NK-92 (cell line): ENCODE results near the gene KLRF2.

Experiments used
- DNase-seq: peaks from one replicate; lab custom pipeline; 2025; ENCODE audit not compliant: unreplicated experiment; lab: John Stamatoyannopoulos, UW

KLRF2 gene

GRCh38 chr12:9883175-9883574 lies 1.9 kb downstream of the KLRF2 start:
- no peak for DNase-seq

GRCh38 chr12:9888665-9889273 lies 7.5 kb downstream of the KLRF2 start:
- DNase-seq, result no peak

- no peak for DNase-seq
Measured at GRCh38 chr12:9895215-9895971, 14.1 kb downstream of the KLRF2 start.

GRCh38 chr12:9897535-9897934 lies 16.2 kb downstream of the KLRF2 start:
- DNase-seq, result no peak

GRCh38 chr12:9899209-9899608 lies 17.9 kb downstream of the KLRF2 start:
- DNase-seq, result no peak

- DNase-seq, result no peak
Measured at GRCh38 chr12:9900930-9901329, 19.6 kb downstream of the KLRF2 start.

GRCh38 chr12:9902539-9903228 lies 21.4 kb downstream of the KLRF2 start:
- DNase-seq, result no peak

GRCh38 chr12:9906873-9907272 lies 25.6 kb downstream of the KLRF2 start:
- no peak for DNase-seq

- no peak for DNase-seq
Measured at GRCh38 chr12:9907769-9908168, 26.5 kb downstream of the KLRF2 start.

GRCh38 chr12:9908350-9908749 lies 27.1 kb downstream of the KLRF2 start:
- no peak for DNase-seq

GRCh38 chr12:9909724-9910123 lies 28.4 kb downstream of the KLRF2 start:
- no peak for DNase-seq

GRCh38 chr12:9910716-9911421 lies 29.6 kb downstream of the KLRF2 start:
- DNase-seq, result no peak

- DNase-seq, result no peak
Measured at GRCh38 chr12:9911708-9912107, 30.4 kb downstream of the KLRF2 start.

GRCh38 chr12:9919443-9919842 lies 38.2 kb downstream of the KLRF2 start:
- DNase-seq, result no peak

GRCh38 chr12:9920451-9920850 lies 39.2 kb downstream of the KLRF2 start:
- DNase-seq, result no peak

- DNase-seq, result no peak
Measured at GRCh38 chr12:9922429-9922828, 41.1 kb downstream of the KLRF2 start.

GRCh38 chr12:9925705-9926393 lies 44.6 kb downstream of the KLRF2 start:
- no peak for DNase-seq

GRCh38 chr12:9926876-9927275 lies 45.6 kb downstream of the KLRF2 start:
- DNase-seq, result no peak

GRCh38 chr12:9928607-9929006 lies 47.3 kb downstream of the KLRF2 start:
- no peak for DNase-seq

- no peak for DNase-seq
Measured at GRCh38 chr12:9931245-9931644, 50.0 kb downstream of the KLRF2 start.

GRCh38 chr12:9932270-9932669 lies 51.0 kb downstream of the KLRF2 start, which contains the start of gene CLEC2A:
Gene CLEC2A (minus strand): TSS chr12:9932370. CDS start chr12:9932329, 41 bp downstream.
- DNase-seq, result no peak
